ENCODE data around the gene ITGA5. TPM values are rescaled to one million over a fixed set of nuclear protein-coding genes. Genes with fewer than 3 reads are reported as not detected.

The ITGA5 gene
- total RNA-seq (100 to 1,000 TPM; 158 to 162 TPM), polyA plus RNA-seq (10 to 100 TPM; 28.8 to 64.7 TPM)

DNA sequence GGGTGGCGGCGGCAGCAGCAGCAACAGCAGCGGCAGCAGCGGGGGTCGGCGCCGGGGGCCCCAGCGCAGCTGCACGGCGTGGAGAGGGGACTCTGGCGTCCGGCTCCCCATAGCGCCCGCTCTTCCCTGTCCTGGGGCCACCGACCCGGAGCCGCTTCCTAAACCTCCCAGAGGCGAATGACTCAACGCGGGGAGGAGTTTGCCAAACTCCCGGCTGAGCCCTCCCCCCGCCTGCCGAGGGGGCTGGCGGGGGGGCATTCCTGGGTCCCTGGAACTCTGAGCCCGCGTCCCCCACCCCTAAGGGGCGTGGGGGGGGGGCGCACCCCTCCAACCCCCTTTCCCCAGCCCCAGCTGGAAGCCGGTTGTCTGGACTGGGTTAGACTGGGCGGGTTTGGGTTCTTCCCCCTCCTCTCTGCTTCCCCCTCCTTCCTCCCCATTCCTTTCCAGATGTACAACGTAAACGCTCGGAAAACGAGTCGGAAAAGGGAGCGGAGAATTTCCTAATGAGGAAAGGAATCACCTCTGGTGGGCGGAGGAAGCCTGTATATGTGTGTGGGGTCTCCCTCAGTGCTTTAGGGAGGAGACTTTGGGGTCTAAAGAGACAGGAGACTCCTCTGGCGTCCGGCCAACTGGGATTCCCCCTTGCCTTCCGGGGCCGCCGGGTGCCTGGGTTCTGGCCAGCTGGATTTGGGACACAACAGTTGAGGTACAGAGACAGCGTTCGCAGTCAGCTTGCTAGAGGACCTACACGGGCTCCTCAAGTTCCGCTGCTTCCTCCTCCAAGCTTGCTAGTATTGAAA is at the start of gene ITGA5:
Gene ITGA5, minus strand, starts transcription at position 179 of the 800 bp plus-strand sequence. Its CDS starts 68 bp downstream, at position 111.
- peaks cover 34 to 73% (median 39%) of the 10 kb centered on the region in 4 donors for H3K4me1 Mint-ChIP-seq
- DNase-seq: peak in 3 of 5 donors; percentile 23 to 57 (median 27)
- Histone ChIP-seq H3K27me3 (ENCODE audit: insufficient read depth, low read length) (no peaks in the 10 kb centered on the region), H3K36me3 (ENCODE audit: insufficient read depth, low read length) (no peaks in the 10 kb centered on the region), H3K27ac (ENCODE audit: low read depth, low read length) (peak within 1 kb of the TSS; percentile 91), H3K9me3 (ENCODE audit: control insufficient read depth in 1 of 2, low read length in 2 of 2) (no peaks in the 10 kb centered on the region), H3K4me1 (ENCODE audit: insufficient read depth, low read length) (peaks cover 46% of the 10 kb centered on the region), H3K4me3 (ENCODE audit: low read length in 2 of 2) (peak within 1 kb of the TSS; percentile 55 to 81)
- intact Hi-C loops (cut with micrococcal nuclease): loop anchor here (1.0 kb wide), 1 partner anchor 15 kb away; no protein-coding TSS in a partner anchor
- H3K27me3 Mint-ChIP-seq: peaks cover 0 to 1% of the 10 kb centered on the region in 2 donors
- CTCF ChIA-PET (ENCODE audit: partially characterized antibody): interaction anchor here (0.5 to 14.7 kb wide), 8 partner anchors 8 to 21 kb away, joined by 3 to 379 read pairs (median 7); no protein-coding TSS in a partner anchor
- H3K27ac Mint-ChIP-seq: peak within 1 kb of the TSS; percentile 90 to 99 (median 98)
- peaks cover 0 to 20% of the 10 kb centered on the region in 2 donors for H3K36me3 Mint-ChIP-seq
- peak within 1 kb of the TSS; percentile 96 to 98 (median 98) for H3K4me3 Mint-ChIP-seq
- POLR2A ChIA-PET (ENCODE audit: partially characterized antibody): interaction anchor here (0.7 to 11.6 kb wide), 13 partner anchors 8 to 139 kb away, joined by 3 to 213 read pairs (median 7); partner anchors contain the start of genes CBX5, HNRNPA1 and NCKAP1L
- H3K9me3 Mint-ChIP-seq: no peaks in the 10 kb centered on the region

DNA sequence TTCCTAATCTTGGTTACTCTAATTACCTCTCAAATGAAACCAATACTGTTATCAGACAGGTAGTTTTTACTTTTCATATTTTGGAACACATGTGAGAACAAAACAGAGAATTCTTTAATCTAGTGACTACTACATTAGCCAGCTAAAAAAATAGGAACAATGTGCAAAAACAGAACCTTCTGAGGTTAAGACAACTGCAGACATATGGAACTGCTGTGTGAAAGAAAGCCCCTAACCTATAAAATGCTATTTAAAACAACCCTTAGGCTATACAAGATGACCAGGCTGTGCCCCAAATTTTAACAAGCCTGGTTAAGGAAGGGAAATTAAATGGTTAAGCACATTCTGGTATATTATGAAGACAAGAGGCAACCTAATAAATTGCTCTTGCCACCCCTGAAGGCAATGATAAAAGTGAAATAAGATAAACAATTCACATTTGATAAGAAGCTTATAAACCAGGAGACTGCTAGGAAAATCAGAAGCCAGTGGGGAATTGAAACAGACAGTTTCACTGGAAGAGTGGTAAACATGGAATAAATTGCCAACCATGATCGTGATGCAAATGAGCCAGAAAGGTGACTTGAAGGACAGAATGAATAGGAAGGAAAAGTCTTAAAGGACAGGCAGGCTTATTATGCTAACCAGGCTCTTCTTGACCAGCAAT is 46.9 kb upstream of the ITGA5 start:
- Histone ChIP-seq H3K9me3 (ENCODE audit: control insufficient read depth in 1 of 2, low read length in 2 of 2) (no peaks in the 10 kb centered on the region), H3K27me3 (ENCODE audit: insufficient read depth, low read length) (no peaks in the 10 kb centered on the region), H3K27ac (ENCODE audit: low read depth, low read length) (no peak overlapping the region), H3K4me3 (ENCODE audit: low read length in 2 of 2) (no peak overlapping the region), H3K4me1 (ENCODE audit: insufficient read depth, low read length) (no peaks in the 10 kb centered on the region), H3K36me3 (ENCODE audit: insufficient read depth, low read length) (no peaks in the 10 kb centered on the region)
- intact Hi-C loops (cut with micrococcal nuclease): no loop called here
- peaks cover 1 to 7% of the 10 kb centered on the region in 2 donors for H3K27me3 Mint-ChIP-seq
- H3K27ac Mint-ChIP-seq: no peak overlapping the region
- no peak for DNase-seq
- H3K4me3 Mint-ChIP-seq: no peak overlapping the region
- ChIA-PET CTCF (ENCODE audit: partially characterized antibody) (interaction anchor here (1.4 kb wide), 1 partner anchor 67 kb away, joined by 4 read pairs; no protein-coding TSS in a partner anchor), POLR2A (ENCODE audit: partially characterized antibody) (interaction anchor here (0.7 kb wide), 1 partner anchor 9 kb away, joined by 3 read pairs; no protein-coding TSS in a partner anchor)
- no peaks in the 10 kb centered on the region for H3K9me3 Mint-ChIP-seq
- no peaks in the 10 kb centered on the region for H3K36me3 Mint-ChIP-seq
- H3K4me1 Mint-ChIP-seq: no peaks in the 10 kb centered on the region

DNA sequence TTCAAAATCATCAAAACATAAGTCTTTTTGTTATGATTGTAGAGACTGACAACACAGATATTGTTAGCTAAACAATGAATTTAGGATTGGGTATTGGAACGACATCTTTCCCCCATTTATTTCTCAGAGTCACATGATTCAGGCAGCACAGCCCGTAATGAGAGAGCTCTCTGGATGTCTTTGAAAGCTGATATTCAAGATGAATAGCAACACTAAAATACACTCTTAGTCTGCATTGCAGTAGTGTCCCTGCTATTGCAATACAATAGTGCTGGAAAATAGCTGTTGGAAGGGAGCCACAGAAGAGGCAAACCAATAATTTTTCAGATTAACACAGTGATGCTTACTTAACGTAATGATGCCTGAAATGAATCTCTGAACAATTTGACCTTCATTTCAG is 44.4 kb upstream of the ITGA5 start:
- intact Hi-C loops (cut with micrococcal nuclease): no loop called here
- H3K9me3 Mint-ChIP-seq: no peaks in the 10 kb centered on the region
- H3K27ac ChIP-seq (ENCODE audit: low read depth, low read length): no peak overlapping the region
- H3K4me3 Mint-ChIP-seq: no peak overlapping the region
- peaks cover 1 to 7% of the 10 kb centered on the region in 2 donors for H3K27me3 Mint-ChIP-seq
- no peaks in the 10 kb centered on the region for H3K27me3 ChIP-seq (ENCODE audit: insufficient read depth, low read length)
- no peaks in the 10 kb centered on the region for H3K36me3 Mint-ChIP-seq
- no peaks in the 10 kb centered on the region for H3K4me1 ChIP-seq (ENCODE audit: insufficient read depth, low read length)
- POLR2A ChIA-PET (ENCODE audit: partially characterized antibody): no interaction called here
- no peaks in the 10 kb centered on the region for H3K9me3 ChIP-seq (ENCODE audit: control insufficient read depth in 1 of 2, low read length in 2 of 2)
- CTCF ChIA-PET (ENCODE audit: partially characterized antibody): interaction anchor here (0.6 to 1.8 kb wide), 4 partner anchors 24 to 129 kb away, joined by 3 to 5 read pairs (median 3); no protein-coding TSS in a partner anchor
- H3K4me3 ChIP-seq (ENCODE audit: low read length in 2 of 2): no peak overlapping the region
- no peak for DNase-seq
- H3K36me3 ChIP-seq (ENCODE audit: insufficient read depth, low read length): no peaks in the 10 kb centered on the region
- H3K27ac Mint-ChIP-seq: no peak overlapping the region
- no peaks in the 10 kb centered on the region for H3K4me1 Mint-ChIP-seq

DNA sequence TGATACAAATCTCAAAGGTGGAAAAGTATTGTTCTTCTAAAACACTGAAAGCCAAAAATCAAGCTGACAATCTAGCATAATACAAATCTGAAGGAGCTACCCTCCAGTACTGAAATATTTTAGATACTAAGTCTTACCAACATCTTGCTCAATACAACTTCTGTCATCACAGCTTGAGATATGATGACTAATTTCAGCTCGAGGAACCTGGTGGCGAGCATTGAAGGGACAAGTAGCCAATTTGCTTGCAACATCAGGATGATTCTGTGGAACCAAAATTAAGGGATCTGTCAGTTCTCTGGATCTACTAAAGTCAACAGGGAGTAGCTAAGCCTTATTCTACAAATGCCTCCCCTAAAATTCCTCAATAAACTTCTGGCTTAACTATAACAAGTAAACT is 44.0 kb upstream of the ITGA5 start:
- no peaks in the 10 kb centered on the region for H3K4me1 ChIP-seq (ENCODE audit: insufficient read depth, low read length)
- Mint-ChIP-seq H3K4me1 (no peaks in the 10 kb centered on the region), H3K4me3 (no peak overlapping the region), H3K27me3 (peaks cover 1 to 7% of the 10 kb centered on the region in 2 donors), H3K27ac (no peak overlapping the region), H3K36me3 (no peaks in the 10 kb centered on the region), H3K9me3 (no peaks in the 10 kb centered on the region)
- no peak overlapping the region for H3K4me3 ChIP-seq (ENCODE audit: low read length in 2 of 2)
- H3K9me3 ChIP-seq (ENCODE audit: control insufficient read depth in 1 of 2, low read length in 2 of 2): no peaks in the 10 kb centered on the region
- ChIA-PET POLR2A (ENCODE audit: partially characterized antibody) (no interaction called here), CTCF (ENCODE audit: partially characterized antibody) (interaction anchor here (0.6 to 1.8 kb wide), 3 partner anchors 62 to 128 kb away, joined by 3 to 5 read pairs (median 3); no protein-coding TSS in a partner anchor)
- H3K36me3 ChIP-seq (ENCODE audit: insufficient read depth, low read length): no peaks in the 10 kb centered on the region
- H3K27ac ChIP-seq (ENCODE audit: low read depth, low read length): no peak overlapping the region
- no peaks in the 10 kb centered on the region for H3K27me3 ChIP-seq (ENCODE audit: insufficient read depth, low read length)
- no peak for DNase-seq
- intact Hi-C loops (cut with micrococcal nuclease): no loop called here

DNA sequence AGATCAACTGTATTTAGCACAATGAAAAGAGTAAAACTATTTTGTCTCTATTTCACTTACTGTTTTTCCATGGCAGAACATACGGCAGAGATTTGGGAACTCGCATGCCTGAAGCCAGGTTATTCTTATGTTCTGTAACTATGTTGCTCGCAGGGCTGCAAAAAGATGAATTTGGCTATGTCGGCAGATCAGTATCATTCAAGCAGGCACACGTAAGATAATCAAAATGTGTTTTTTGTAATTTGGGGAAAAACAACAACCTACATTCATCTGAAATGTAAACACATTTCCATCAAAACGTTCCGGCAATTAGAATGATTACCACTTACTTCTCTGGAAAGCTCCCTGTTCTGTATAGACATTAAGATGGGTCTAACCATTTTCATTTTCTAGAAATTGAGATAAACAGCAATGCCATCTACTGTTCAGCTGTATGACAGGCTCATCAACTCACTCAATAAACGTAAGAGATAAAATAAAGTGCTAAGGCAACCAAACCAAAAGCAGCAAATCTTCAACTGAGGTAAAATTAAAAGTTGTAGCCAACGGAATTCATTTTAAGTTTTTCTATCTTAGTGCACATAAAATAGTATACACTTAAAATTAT is 41.4 kb upstream of the ITGA5 start:
- no peaks in the 10 kb centered on the region for H3K36me3 Mint-ChIP-seq
- ChIA-PET CTCF (ENCODE audit: partially characterized antibody) (interaction anchor here (0.6 to 1.3 kb wide), 2 partner anchors 61 to 133 kb away, joined by 3 to 4 read pairs; no protein-coding TSS in a partner anchor), POLR2A (ENCODE audit: partially characterized antibody) (interaction anchor here (0.6 kb wide), 1 partner anchor 69 kb away, joined by 3 read pairs; no protein-coding TSS in a partner anchor)
- peaks cover 1 to 5% of the 10 kb centered on the region in 2 donors for H3K27me3 Mint-ChIP-seq
- Histone ChIP-seq H3K4me3 (ENCODE audit: low read length in 2 of 2) (no peak overlapping the region), H3K4me1 (ENCODE audit: insufficient read depth, low read length) (no peaks in the 10 kb centered on the region), H3K9me3 (ENCODE audit: control insufficient read depth in 1 of 2, low read length in 2 of 2) (no peaks in the 10 kb centered on the region), H3K27me3 (ENCODE audit: insufficient read depth, low read length) (no peaks in the 10 kb centered on the region), H3K27ac (ENCODE audit: low read depth, low read length) (no peak overlapping the region), H3K36me3 (ENCODE audit: insufficient read depth, low read length) (no peaks in the 10 kb centered on the region)
- DNase-seq: no peak
- intact Hi-C loops (cut with micrococcal nuclease): no loop called here
- no peaks in the 10 kb centered on the region for H3K9me3 Mint-ChIP-seq
- no peak overlapping the region for H3K27ac Mint-ChIP-seq
- H3K4me3 Mint-ChIP-seq: no peak overlapping the region
- H3K4me1 Mint-ChIP-seq: no peaks in the 10 kb centered on the region

DNA sequence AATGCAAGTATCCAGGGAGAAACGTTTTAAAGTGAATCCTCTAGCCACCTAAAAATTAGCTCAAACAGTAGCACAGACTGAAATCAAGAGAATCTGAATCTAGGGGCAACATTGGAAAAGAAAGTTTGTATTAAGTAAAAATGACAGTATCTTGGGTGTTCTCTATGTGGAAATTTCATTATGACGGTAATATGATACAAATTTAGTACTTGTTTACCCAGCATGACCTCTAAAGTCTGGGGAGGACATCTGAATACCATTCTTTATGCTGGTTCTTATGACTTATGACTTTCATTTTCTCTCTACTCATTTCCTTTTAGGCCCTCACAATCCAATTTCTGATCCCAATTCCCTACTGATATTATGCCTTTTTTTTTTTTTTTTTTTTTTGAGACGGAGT is 40.3 kb upstream of the ITGA5 start:
- H3K4me1 ChIP-seq (ENCODE audit: insufficient read depth, low read length): no peaks in the 10 kb centered on the region
- no peaks in the 10 kb centered on the region for H3K36me3 ChIP-seq (ENCODE audit: insufficient read depth, low read length)
- H3K4me3 Mint-ChIP-seq: no peak overlapping the region
- no peaks in the 10 kb centered on the region for H3K4me1 Mint-ChIP-seq
- no peaks in the 10 kb centered on the region for H3K36me3 Mint-ChIP-seq
- ChIA-PET CTCF (ENCODE audit: partially characterized antibody) (no interaction called here), POLR2A (ENCODE audit: partially characterized antibody) (no interaction called here)
- intact Hi-C loops (cut with micrococcal nuclease): no loop called here
- H3K27ac Mint-ChIP-seq: no peak overlapping the region
- H3K27me3 Mint-ChIP-seq: peaks cover 1 to 5% of the 10 kb centered on the region in 2 donors
- no peak overlapping the region for H3K27ac ChIP-seq (ENCODE audit: low read depth, low read length)
- H3K9me3 Mint-ChIP-seq: no peaks in the 10 kb centered on the region
- no peak for DNase-seq
- no peaks in the 10 kb centered on the region for H3K9me3 ChIP-seq (ENCODE audit: control insufficient read depth in 1 of 2, low read length in 2 of 2)
- H3K27me3 ChIP-seq (ENCODE audit: insufficient read depth, low read length): no peaks in the 10 kb centered on the region
- H3K4me3 ChIP-seq (ENCODE audit: low read length in 2 of 2): no peak overlapping the region
